ENCODE data around the gene AQP9.

The AQP9 gene

DNA sequence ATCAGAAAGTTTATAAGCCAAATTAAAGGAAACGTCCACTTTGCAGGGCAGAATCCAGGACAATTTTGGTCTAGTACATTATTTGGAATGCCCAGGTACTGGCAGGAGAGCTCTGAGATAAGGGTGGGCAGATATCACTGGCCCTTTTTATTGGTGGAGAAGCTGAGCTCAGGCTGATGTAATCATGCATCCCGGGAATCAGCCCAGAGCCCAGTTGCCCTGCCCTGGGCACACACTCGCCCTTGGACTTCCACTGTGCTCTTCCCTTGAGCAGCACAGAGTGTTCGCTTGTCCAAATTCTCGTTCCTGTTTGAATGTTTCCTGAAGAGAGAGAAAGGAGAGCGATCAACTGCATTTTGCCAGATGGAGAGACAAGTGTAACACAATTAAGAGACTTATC is 3.7 kb downstream of the AQP9 start:
- no peak for DNase-seq

DNA sequence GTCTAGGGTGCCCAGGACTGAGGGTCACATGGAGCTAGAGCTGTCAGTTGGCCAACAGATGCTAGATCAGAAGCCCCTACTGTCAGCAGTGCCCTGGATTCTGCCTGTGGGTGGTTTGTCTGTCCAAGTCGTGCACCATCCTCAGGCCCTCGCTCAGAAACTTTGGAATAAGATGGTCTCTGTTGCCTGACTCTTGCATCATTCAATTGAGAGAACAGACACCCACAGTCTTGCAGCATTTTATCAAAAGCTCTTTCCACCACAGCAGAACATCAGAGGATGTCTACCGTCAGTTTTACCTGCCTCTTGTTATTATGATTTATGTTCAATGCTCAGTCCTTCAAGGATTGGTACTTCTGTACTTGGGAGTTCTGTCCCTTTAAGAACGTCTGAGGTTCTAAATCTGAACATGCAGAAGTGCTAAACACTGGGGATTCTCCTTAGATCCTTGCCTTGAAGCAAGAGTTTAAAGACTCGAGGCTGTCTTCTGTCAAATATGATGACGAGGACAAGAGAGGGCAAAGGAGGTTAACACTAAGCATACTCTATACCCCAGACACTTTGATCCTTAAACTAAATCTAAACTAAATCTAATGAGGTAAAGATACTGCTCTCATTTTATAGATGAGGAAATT is 4.8 kb downstream of the AQP9 start:
- no peak for DNase-seq

DNA sequence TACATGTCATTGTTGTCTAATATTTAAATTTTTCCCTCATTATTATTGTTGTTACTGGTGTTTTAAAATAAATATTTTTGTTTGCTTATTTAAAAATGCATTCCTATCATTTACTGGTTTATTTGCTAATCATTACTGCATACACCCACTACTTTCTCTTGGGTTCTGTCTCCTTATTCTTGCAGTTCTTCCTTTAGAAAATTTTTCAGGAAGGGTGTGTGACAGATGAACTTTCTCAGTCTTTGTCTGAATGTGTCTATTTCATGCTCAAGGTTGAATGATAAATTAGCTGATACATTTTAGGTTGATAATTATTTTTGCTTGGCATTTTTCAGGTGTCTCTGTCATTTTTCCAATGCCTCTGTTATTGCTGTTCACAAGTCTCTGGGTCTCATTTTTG is 7.4 kb downstream of the AQP9 start:
- DNase-seq = no peak

DNA sequence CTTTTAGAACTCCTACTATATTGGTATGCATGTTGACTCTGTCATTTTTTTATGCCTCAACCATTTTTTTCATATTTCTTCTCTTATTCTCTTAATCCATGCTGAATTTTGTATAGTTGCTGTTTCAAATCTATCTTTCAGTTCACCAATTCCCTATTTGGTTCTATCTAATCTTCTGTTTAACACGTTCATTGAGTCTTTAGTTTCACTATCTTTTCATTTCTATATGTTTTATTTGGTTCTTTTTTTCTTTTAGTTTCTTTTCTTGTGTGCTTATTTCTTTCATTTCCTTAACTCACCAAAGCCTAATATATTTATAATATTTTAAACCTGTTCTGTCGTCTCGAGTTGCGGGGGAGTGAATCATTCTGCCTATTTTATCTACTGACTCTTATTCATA is 8.0 kb downstream of the AQP9 start:
- DNase-seq = no peak

DNA sequence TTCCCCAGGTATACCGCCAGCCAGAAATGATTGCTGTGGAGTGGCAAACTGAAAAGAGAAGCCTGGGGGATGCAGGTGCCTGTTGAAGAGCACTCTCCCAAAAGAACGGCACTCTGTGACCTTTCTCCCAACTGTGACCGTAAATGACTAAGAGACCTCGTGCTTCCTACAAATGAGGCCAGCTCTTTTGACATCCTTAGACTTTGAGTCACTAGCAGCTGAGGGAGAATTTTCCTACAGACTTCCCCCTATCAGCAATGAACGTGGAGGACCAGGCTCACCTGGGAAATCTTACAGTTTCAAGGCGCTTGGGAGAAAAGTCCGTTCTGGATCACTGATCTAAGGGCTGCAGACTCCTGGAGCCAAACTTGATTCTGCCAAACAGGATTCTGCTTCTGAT is 8.6 kb downstream of the AQP9 start:
- DNase-seq = no peak

DNA sequence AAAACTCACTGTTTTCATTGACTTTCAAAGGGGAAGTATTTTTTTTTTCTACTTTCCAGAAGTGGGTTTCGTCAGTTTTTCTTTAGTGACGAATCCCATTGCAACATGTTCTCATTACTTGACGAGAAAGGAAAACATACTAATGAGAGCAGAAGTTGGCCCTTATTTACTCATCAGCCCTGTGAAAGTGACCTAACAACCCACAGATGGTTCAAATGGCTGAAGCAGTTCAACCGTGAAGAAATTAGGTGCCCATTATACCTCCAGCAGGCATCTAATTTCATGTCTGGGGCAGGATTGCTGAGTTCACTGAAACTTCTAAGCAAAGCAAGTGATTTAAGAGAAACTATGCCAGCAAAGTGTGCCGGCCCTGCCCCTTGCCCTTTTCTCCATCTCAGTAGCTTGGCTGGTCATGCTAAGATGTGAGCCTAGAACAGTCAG is 9.0 kb downstream of the AQP9 start:
- no peak for DNase-seq

DNA sequence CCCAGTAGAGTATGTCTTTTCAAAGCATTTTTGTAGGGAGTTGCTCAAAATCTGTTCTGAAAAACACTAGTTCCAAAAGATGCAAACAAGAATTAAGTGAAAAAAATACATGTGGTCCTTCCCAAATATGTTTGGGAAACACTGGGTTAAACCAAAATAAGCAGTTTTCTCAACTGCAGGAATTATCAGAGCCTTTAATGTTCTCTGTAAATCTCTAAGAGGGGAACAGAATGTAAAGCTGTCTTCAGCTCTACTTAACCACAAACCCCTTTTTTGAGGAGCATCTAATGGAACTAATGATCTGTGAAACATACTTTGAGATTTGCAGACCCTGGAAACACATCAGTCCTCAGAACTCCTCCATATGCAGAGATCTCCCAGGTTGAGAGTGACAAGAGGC is 9.9 kb downstream of the AQP9 start:
- DNase-seq = no peak

DNA sequence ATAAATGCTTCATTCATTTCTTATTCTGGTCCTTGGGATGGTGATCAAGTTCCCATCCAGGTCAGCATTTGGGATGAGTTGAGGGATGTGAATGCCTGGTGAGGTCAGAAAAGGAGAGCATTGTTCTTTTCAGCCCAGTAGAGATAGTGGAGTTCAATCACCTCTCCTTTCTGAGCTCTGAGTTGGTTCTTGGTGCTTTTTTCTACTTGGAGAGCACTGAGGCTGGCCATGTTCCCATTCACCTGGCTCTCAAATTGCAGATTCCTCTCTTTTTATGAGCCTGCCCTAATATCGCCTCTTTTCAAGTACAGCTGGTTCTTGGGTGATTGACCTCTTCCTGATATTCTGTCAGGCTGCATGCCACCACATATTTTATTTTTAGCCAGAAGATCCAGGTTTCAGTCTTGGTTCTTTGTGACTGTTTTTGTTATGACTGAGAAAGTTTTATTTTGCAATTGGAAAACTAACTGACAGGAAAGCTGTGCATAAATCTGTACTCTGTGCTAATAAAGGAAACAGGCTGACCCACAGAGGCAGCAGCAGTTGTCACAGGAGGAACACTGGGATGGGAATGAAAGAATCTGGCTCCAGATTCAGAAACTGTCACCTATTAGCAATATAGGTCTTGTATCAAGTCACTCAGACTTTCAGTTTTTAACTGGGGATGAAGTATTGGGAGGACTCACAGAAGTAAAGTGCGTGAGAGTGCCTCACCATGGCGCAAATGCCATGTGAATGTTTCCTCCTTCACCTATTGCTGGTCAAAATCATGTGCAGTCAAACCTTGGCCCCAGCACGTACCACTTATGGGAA is 10.7 kb downstream of the AQP9 start:
- DNase-seq = no peak

DNA sequence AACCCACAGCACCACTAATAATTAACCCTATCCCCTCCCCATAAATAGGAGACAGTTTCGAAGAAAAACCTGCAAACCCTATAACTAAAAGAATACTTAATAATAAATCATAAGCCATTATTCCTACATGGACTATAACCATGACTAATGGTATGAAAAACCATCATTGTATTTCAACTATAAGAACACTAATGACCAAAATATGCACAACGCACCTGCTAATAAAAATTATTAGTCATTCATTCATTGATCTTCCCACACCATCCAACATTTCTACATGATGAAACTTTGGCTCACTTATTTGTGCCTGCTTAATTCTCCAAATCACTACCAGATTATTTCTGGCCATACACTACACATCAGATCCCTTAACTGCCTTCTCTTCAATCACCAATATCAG is 16.6 kb downstream of the AQP9 start:
- DNase-seq = no peak

DNA sequence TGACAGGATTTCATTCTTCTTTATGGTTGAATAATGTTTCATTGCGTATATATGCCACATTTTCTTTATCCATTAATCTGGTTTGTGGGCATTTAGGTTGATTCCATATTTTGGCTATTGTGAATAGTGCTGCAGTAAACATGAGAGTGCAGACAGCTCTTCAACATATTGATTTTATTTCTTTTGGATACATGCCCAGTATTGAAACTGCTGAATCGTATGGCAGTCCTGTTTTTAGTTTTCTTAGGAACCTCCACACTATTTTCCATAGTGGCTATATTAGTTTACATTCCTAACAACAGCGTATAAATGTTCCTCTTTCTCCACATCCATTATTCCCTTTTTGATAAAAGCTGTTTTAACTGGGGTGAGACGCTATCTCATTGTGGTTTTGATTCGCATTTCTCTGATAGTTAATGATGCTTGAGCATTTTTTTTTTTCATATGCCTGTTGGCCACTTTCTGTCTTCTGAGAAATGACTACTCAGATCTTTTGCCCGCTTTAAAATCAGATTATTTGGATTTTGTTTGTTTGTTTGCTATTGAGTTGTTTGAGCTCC is 21.7 kb downstream of the AQP9 start:
- no peak for DNase-seq

DNA sequence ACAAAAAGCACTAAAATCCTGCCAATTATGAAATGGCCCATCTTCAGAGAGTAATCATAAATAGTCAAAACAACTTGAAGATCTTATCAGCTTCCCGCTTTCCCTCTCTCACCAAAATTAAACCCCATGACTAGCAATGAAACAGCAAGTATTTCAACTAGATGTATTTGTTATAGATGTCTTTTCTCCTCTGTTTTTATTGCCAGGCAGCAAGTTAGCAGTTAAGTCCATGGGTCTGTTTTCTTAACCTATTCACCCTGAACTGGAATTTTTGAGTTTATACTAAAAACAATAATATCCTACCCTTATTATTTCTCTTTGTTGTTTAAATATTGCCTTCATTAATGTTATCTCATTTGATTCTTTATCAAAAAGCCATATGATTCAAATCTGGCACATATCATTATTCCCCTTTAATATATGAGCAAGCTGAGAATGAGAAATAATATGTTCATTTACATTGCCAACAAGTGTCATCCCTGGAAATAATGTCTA is 23.3 kb downstream of the AQP9 start:
- DNase-seq = no peak

DNA sequence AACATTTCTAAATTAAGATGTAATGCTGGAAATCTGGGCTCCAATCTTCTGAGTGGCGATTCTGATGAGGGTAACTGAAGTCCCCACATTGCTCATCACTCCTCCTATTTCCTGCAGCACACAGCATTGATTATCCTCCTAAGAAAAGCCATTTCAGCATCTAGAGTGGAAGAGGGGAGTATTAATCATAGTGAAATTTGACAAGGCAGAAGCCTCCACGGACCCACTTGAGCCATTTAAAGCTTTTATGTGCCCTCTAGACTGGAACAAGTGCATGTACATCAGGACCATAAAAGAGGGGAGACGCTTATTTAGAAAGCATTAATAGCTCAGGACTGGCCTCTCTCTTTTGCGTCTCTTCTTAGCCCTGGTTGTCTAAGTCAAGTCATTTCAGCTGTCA is 25.8 kb downstream of the AQP9 start:
- DNase-seq = no peak

DNA sequence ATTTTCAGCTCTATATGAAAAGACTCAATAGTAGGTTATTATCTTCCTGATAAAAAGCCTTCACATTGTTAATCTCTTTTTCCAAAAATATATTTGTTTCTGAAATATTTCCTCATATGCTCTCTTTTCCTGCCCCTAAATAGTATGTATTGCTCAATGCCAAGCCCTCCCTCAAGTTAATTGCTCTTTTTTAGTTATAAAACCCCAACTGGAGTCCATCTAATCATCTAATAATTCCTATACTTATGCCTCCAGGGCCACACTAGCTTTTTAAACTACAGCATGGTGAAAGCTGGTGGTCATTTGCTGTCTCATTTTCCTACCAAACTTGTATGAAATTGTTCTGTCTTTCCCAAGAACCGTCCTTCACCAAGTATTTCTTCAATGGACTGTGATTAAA is 26.7 kb downstream of the AQP9 start:
- no peak for DNase-seq

DNA sequence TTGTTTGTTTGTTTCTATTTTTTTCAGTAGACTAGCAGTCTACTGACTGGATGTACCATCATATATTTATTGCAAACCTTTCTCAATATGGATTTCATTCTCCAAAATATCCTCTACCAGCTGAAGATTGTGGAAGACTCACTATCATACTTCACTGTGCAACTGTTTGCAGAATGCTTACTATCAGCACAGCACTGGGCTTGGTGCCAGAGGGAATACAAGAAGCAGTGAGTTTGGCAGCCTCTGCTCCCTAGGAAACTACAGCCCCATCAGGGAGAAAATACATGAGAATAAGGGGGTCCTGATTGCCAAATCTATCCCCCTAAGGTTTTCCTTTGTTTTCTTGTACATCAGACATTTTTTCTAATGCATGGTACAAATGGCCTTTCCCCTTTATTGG is 27.5 kb downstream of the AQP9 start:
- DNase-seq = no peak

DNA sequence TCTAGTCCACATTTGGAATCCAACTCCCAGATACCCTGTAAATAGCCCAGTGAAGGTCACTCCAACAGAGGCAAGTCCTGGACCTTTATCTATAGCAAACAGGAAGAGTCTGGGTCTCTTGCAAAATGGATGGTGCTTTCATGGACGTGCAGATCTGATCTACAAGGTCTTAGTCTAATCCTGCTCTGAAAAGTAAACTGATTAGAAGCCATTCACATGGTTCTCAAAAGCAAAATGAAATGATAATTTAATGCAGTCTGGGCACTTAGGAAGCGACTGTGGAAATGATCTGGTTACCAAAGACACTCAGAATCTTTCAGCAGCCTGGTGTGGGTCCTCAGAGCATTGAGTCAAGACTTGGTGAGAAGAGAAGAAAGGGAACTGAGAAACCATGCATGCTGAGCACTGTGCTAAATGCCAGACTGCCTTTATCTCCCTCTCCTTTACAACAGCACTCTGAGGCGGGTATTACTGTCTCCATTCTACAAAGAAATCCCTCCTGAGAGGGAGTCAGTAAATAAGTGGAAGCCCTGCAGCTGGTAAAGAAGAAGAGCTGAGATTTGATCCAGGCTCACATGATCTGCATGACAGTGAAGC is 29.0 kb downstream of the AQP9 start:
- no peak for DNase-seq

DNA sequence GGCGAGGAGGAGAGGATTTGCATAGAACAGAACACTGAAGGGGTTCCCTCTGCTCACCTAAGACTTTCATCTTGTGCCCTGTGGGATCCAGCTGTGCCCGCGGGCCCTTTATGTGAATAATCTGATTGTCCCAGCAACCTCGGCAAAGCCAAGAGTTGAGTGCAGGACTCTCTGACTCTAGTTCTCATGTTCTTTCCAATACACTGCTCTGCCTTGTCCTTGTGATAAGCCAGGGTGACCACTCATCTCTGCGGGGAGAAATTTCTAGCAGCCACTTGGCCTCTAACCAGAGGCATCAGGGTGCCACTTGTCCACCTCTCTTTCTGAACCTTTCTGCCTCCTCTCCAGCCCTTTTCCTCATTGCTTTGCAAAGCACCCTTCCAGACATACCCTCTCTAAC is 31.8 kb downstream of the AQP9 start:
- DNase-seq = no peak

DNA sequence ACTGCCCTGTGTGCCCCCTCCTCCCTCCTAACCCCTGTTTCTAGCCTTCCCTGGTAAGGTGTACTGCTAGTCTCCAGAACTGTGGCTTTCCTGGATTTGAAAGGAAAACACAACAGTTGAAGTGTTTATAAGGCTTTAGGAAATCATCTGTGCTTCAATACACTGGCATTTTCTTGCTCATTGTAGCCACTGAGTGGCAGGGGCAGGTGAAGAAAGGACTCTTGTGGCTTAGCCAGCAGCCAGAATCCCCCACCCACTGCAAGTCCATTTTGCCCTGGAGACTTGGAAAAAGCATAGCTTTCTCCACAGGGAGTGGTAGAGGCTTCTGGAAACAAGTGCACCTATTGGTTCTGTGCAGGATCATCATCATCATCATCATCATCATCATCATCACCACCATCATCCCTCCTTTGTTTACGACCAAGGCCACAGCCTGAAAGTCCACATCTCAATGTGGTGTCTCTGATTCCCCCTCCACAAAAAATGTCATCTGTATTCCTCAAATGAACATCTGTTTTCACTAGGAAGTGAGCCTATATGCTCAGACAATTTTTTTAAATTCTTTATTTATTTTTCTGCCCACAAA is 33.4 kb downstream of the AQP9 start:
- no peak for DNase-seq

DNA sequence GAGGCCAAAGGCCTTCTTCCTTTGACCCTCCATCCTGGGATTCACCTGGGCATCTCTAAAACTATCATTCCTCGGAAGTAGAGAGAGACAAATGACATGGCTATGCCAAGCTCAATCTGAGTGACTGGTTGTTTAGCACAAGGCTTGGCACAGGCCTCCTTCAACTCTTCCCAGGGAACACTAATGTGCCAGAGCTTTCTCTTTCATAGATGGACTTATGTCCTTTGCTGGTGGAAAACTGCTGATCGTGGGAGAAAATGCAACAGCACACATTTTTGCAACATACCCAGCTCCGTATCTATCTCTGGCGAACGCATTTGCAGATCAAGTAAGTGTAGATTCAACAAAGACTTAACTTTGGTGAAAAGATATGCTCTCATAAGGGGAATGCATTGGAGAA is 36.5 kb downstream of the AQP9 start:
- no peak for DNase-seq

DNA sequence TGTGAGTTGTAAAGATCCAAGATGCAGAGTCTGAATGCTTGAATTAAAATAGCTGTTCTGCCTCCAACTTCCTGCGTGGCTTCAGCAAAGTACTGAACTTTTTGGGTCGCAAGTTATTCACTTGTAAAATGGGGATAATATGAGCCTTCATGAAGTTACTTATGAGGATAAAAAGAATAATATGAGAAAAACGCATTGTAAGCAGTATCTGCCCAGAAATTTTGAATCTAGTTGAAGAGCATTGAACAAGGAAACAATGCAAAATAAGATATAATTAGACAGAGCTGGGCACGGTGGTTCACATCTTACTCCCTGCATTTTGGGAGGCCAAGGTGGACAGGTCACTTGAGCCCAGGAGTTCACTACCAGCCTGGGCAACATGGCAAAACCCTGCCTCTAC is 37.8 kb downstream of the AQP9 start:
- no peak for DNase-seq

DNA sequence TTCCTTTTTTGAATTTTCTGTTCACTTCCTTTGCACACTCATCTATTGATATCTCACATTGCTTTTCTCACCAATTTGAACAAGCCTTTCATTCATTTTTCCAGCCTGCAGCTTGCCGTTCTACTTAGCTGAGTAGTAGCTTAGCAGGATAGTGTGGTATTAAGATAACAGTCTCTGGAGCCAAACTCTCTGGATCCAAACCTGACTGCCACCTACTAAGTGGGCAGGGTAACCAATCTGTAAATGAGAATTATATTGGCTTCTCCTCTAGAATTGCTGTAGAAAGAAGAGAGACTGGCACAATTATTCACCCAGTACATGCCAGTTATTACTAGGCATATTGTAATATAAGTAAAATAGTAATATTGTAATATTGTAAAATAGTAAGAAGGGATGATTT is 40.5 kb downstream of the AQP9 start:
- no peak for DNase-seq

DNA sequence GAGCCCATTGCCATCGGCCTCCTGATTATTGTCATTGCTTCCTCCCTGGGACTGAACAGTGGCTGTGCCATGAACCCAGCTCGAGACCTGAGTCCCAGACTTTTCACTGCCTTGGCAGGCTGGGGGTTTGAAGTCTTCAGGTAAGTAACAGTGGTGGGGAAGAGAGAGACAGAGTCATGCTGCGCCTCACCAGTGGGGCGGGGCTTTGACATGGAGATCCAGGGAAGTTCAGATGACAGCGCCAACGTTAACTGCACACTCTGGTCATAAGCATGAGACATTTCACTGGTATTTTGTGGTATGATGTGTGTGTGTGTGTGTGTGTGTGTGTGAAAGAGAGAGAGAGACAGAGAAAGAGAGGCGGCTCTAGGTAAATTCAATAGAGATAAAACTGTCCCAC is 41.0 kb downstream of the AQP9 start:
- no peak for DNase-seq

DNA sequence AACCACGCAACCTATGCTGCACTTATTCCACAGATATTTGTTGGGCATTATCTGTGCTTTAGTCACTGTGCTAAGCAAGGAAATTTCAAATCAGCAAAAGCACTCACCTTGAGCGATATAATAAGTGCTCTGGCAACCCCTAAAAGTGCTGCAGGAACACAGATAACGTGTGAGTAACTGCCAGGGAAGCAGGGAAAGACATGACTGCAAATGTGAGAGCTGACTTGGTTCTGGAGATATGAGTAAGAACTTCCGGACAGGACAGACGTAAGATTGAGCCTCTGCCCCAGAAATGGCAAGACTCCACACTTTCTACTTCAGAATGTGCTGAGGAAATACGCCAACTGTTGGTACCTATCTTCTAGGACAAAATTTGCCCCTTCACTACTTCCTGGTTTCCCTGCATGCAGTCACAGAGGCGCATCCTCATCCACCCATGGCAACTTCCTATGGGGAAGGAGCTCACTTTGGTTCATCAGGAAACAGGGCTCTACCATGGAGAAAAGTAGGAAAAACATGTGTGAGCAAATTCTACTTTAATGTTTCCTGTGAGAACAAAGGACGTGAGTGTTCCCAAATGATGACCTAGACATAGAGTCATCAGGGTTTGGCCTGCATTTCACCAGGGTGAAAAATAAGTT is 41.7 kb downstream of the AQP9 start:
- no peak for DNase-seq

Data from NCI-H146 (cell line).